MM.1S (cell line): Measurements from ENCODE around the gene WNK2.

Source experiments
- EZH2 ChIP-seq: fragments of 300-600 bp; sonication (generic); optimal IDR thresholded peaks from 2 replicates; pipeline ENCODE3; 2017; ENCODE audit warnings: low read depth, mild to moderate bottlenecking, antibody characterized with exemption, low read length, mixed read lengths
- TF ChIP-seq, protein P1 (sequence below): fragments of 300-600 bp; sonication (generic); IDR thresholded peaks from 2 replicates; pipeline ENCODE4 v1.5.1; 2016; ENCODE audit warnings: antibody characterized with exemption, low read length, mixed read lengths

GRCh38 chr9:93287593-93287992 lies 103.7 kb downstream of the WNK2 start:
- TF ChIP-seq, protein P1, sequence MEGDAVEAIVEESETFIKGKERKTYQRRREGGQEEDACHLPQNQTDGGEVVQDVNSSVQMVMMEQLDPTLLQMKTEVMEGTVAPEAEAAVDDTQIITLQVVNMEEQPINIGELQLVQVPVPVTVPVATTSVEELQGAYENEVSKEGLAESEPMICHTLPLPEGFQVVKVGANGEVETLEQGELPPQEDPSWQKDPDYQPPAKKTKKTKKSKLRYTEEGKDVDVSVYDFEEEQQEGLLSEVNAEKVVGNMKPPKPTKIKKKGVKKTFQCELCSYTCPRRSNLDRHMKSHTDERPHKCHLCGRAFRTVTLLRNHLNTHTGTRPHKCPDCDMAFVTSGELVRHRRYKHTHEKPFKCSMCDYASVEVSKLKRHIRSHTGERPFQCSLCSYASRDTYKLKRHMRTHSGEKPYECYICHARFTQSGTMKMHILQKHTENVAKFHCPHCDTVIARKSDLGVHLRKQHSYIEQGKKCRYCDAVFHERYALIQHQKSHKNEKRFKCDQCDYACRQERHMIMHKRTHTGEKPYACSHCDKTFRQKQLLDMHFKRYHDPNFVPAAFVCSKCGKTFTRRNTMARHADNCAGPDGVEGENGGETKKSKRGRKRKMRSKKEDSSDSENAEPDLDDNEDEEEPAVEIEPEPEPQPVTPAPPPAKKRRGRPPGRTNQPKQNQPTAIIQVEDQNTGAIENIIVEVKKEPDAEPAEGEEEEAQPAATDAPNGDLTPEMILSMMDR = no peak
- no peak for TF ChIP-seq EZH2
